AG09319 (cell line): ENCODE results near the gene PARD3.
"Not testable (repeated sequence)": the region's sequence is repeated elsewhere in the genome, so short reads cannot be mapped to it uniquely, and the experiment has no call there.

ENCODE experiments used
- DNase-seq: peaks from one replicate; pipeline ENCODE4 v3.0.0-alpha.2; 2010; ENCODE audit warnings: low read depth; ENCODE audit errors: extremely low read depth
- CTCF ChIP-seq: IDR thresholded peaks from 2 replicates; pipeline ENCODE4 v1.5.1; 2011; ENCODE audit warnings: low read depth, mild to moderate bottlenecking, inconsistent platforms, low read length, moderate library complexity

PARD3 gene

DNA sequence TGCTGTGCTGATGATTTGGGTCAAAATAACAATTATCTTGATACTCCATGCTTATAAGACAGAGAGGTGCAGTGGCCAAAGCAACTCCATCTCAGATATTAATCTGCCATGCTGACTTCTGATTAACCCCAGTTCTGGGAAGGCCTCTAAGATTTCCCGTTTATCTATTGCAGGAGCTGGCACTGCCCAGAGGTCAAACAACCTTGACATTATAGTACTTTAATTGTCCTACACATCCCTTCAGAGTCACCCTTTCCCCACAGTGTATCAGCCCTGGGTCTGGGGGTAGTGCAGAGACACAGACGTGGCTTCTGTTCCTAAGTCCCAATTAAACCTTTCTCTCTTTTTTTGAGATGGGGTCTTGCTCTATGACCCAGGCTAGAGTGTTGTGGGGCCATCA is 63.8 kb downstream of the PARD3 start:
- no peak for DNase-seq
- TF ChIP-seq CTCF = no peak

DNA sequence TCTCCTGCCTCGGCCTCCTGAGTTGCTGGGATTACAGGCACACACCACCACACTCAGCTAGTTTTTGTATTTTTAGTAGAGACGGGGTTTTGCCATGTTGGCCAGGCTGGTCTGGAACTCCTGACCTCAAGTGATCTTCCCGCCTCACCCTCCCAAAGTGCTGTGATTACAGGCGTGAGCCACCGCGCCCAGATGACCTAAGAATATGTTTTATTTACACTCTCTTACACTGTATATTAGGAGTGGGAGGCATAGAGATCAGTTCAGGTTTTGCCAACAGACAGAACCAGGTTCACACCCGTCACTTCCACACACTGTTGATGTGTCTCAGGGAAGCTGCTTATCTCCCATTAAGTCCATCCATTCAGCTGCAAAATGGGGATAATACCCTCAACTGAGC is 64.3 kb downstream of the PARD3 start:
- not testable (repeated sequence) for DNase-seq

DNA sequence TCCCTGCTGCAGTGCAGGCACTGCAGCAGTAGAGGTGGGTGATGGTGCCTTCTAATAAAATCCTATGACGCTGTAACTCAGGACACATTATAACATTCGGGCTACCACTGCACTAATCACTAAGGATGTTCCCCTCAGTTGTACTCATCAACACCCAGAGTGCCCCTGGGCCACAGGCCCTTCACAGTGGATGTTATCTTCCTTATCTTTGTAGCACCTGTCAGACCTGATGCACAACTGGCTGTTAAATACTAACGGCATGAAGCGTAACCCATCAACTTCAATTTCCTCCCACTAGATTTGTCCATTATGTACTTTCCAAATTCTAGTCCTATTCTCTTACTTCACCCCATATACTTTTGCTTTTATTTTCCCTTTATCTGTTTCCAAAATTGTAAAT is 66.3 kb downstream of the PARD3 start:
- no peak for TF ChIP-seq CTCF
- no peak for DNase-seq

GRCh38 chr10:34748357-34748756 is 66.7 kb downstream of the PARD3 start:
- no peak for TF ChIP-seq CTCF
- DNase-seq = no peak

DNA sequence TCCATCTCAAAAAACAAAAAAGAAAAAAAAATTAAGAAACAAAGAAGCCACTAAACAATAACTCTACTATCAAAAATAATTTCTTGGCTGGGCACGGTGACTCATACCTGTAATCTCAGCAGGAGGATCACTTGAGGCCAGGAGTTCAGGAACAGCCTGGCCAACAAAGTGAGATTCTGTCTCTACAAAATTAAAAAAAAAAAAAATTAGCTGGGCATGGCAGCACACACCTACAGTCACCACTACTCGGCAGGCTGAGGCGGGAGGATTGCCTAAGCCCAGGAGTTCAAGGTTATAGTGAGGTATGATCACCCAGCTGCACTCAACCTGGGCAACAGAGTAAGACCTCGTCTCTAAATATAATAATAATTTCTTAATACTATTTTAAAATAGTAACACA is 69.0 kb downstream of the PARD3 start:
- DNase-seq = no peak
- no peak for TF ChIP-seq CTCF

GRCh38 chr10:34745244-34745643 is 69.9 kb downstream of the PARD3 start:
- no peak for DNase-seq
- no peak for TF ChIP-seq CTCF

GRCh38 chr10:34744590-34744989 is 70.5 kb downstream of the PARD3 start:
- no peak for TF ChIP-seq CTCF

DNA sequence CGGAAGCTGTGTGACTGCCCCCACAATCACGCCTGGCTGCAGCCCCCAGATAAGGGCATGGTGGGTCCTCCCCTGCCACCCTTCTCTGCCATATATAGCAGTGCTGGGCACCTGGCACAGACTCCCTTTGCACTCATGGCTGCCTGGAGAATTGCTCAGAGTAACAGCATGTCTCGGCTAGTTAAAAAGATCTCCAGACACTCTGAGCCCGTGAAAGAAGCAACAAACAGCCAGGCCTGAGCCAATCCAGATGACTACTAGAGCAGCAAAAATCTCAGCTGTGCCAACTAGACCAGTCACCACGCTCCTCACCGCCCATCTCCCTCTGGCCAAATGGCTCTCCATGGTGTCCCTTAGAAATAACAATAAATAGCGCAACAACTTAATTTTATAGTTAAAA is 71.3 kb downstream of the PARD3 start:
- no peak for TF ChIP-seq CTCF
- no peak for DNase-seq

More at GRCh38 chr10:34744590-34744989, 70.5 kb downstream of the PARD3 start:
- DNase-seq = no peak
